HS-27A (cell line): ENCODE data around the gene KLLN.
"Not testable (repeated sequence)": the region's sequence is repeated elsewhere in the genome, so short reads cannot be mapped to it uniquely, and the experiment has no call there.

Experiments used
- DNase-seq: peaks from one replicate; pipeline ENCODE4 v3.0.0-alpha.2; 2012; ENCODE audit warnings: low read depth, missing footprints

Gene KLLN

GRCh38 chr10:87866412-87866974 is 3.2 kb upstream of the KLLN start:
- DNase-seq, result no peak

DNA sequence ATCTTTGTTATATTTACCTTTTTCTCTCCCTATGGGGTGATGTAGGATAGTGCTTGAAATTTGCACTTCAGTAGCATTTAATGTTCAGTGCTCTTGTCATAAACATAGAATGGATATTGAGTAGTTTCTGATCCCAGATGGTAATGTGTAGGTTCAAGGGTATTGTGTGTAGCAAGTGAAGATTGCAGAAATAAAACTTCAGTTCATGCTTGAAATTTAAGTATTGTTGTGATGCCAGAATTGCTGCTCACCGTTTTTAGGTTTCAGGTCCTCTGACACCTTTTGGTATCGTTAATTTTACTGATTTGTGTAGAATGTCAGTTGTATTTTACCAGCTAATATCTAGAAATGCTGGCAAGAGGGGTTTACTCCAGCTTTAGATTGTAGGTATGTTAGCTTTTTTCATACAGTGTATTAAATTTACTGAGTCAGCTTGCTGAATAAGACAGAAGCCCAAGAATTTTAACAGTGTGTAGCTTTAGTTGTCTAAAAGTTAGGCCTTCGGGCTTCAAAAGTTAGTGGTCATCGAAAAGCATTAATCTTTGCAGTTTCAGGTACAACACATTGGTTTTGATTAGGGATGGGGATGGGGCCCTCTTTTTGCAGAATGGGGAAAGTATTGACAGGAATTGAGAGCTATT is 2.0 kb upstream of the KLLN start:
- DNase-seq, result no peak

DNA sequence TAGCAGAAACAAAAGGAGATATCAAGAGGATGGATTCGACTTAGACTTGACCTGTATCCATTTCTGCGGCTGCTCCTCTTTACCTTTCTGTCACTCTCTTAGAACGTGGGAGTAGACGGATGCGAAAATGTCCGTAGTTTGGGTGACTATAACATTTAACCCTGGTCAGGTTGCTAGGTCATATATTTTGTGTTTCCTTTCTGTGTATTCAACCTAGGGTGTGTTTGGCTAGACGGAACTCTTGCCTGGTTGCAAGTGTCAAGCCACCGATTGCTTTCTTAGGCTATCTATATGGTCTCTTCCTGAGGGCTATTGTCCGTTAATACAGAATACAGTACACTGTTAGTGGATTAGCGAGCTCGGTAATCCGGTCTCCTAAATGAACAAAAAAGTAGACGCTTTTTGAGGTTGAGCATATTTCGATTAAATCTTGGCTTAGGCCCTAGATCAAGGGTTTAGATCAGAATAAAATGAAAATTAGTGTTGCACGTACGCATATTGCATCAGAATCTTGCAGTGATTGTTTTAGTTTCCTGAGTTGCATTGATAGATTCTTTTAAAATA is 1.2 kb upstream of the KLLN start:
- no peak for DNase-seq

DNA sequence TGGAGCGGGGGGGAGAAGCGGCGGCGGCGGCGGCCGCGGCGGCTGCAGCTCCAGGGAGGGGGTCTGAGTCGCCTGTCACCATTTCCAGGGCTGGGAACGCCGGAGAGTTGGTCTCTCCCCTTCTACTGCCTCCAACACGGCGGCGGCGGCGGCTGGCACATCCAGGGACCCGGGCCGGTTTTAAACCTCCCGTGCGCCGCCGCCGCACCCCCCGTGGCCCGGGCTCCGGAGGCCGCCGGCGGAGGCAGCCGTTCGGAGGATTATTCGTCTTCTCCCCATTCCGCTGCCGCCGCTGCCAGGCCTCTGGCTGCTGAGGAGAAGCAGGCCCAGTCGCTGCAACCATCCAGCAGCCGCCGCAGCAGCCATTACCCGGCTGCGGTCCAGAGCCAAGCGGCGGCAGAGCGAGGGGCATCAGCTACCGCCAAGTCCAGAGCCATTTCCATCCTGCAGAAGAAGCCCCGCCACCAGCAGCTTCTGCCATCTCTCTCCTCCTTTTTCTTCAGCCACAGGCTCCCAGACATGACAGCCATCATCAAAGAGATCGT is 690 bp upstream of the KLLN start:
- DNase-seq, result not testable (repeated sequence)

DNA sequence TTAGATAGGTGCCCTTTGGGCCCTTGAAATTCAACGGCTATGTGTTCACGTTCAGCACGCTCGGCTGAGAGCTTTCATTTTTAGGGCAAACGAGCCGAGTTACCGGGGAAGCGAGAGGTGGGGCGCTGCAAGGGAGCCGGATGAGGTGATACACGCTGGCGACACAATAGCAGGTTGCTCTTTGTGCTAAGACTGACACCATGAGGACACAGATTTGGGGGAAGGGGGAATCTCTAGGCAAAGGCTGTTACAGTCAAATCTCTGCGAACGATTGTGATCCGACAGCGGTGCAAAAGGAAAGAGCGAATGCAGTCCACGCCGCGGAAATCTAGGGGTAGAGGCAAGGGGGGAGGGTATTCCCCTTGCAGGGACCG is 667 bp downstream of the KLLN start:
- no peak for DNase-seq

DNA sequence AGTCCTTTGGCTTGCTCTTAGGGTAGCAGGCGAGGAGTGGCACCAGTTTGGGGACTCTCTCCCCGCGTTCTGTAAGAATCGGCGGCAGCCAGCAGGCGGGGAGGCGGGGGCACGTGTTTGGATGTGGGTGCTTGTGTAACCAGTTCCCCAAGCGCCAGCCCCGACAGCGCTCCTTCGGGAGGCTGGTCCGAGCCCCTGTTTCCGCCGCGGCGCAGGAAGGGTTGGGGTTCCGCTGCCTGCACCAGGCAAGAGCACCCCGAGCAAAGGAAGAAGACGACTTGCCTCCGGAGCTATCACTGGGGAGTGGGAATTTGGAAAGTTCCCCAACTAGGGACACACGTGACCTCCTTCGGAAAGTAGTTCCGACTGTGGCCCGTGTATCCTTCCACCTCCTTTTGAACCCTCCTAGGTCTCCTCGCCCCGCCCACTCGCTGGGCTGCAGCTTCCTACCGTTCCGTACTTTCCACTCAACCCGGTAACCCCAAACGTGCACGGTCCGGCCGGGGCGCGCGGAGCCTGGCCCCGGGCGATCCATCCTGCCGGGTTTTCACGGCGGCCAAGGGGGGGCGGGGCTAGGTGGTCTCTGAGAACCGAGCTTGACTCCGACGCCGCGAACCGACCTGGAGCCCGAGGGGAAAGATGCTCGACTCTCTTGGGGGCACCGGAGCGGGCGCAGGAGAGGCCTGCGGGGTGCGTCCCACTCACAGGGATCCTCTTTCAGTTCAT is 1.2 kb downstream of the KLLN start:
- DNase-seq, result peak; percentile 80

DNA sequence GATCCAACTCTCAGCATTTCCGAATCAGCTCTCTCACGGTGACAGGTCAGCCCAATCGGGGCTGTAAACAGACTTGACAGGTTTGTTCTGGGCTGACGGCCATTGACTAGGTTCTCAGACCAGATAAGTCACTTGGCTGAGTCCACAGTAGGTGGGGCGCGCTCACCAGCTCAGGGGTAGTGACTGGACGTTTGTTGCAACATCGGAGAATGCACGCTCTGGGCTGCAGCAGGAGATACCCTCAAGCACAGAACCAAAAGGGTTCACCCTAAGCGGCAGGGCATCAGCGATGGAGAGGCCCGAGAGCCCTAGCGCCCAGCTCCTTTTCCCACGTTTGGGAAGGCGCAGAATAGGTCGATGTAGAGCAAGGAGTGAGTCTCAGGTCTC is 1.8 kb downstream of the KLLN start:
- no peak for DNase-seq

DNA sequence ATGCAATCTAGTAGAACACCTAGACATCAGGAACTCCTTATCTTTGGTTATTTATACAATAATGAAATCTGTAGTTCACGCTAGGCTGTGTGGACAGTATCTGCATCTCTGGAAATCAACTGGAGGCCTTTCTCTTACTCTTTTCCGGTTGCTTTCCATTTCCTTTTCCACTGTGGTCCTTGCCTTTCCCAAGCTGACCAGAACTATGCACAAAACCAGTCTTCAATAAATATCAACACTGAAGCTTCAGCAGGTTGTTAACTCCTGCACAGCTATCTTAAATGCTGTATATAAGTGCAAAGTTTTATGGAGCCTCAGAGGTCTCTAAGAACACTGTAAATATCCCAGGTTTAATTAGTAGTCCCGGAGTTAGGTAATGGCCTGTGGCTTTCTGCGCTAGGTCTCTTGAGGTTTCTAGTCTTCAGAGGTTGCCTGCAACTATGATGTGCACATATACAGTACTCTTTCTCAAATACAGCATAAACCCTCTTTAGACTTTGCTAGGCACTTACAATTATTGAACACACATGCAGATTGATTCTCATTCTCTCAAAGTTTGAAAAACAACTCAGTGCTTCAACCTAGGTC is 2.4 kb downstream of the KLLN start:
- no peak for DNase-seq

DNA sequence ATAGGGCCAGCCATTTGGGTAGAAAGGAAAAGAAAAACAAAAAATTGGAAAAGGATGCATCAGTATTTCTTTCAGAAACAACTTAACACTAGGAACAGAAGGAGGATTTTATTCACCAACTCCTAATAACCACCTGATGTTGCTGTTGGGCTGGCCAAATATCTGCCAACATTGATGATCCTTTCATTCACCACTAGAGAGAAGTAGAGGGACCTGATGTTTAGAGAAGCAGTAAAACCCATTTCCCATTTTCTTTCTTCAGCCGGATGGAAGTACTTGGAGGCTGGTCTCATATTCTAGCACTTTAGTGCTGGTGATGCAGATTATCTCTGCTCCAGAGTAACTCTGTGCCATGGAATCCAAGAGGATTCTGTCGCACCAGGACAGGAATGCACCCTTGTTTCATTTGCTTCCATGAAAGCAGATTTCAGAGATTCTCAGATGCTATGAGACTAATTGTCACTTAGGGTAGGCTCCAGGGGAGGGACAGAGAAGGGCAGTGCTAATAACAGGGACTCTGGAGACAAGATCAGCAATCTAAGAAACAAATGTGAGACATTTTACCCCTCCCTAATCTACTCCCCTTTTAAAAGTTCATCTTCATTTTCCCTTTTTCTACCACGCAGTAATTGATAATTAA is 3.1 kb downstream of the KLLN start:
- no peak for DNase-seq

DNA sequence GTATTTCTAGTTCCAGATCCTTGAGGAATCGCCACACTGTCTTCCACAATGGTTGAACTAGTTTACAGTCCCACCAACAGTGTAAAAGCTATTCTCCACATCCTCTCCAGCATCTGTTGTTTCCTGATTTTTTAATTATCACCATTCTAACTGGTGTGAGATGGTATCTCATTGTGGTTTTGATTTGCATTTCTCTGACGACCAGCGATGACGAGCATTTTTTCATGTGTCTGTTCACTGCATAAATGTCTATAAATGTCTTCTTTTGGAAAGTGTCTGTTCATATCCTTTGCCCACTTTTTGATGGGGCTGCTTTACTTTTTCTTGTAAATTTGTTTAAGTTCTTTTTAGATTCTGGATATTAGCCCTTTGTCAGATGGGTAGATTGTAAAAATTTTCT is 7.7 kb downstream of the KLLN start:
- DNase-seq, result not testable (repeated sequence)

- not testable (repeated sequence) for DNase-seq
These were observed 8.1 kb downstream of the KLLN start for GRCh38 chr10:87855247-87855646.

DNA sequence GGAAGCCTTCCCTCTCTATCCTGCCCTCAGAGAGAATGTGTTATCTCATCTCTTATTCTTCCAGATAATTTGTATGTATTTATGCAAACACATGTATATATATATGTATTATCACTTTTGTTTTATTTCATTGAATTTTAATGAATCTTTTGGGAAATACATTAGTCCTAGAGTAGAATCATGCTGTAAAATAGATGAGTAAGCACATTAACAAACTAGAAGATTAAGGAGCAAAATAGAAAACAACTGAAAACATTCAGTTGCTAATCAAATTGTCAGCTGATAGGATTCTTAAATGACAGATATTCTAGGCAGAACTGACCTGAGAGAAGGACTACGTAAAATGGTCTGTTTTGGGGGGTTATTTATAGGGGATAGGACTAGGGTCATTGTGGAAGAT is 11.2 kb downstream of the KLLN start:
- no peak for DNase-seq

- DNase-seq, result no peak
These were observed 12.6 kb downstream of the KLLN start for GRCh38 chr10:87850742-87851205.

DNA sequence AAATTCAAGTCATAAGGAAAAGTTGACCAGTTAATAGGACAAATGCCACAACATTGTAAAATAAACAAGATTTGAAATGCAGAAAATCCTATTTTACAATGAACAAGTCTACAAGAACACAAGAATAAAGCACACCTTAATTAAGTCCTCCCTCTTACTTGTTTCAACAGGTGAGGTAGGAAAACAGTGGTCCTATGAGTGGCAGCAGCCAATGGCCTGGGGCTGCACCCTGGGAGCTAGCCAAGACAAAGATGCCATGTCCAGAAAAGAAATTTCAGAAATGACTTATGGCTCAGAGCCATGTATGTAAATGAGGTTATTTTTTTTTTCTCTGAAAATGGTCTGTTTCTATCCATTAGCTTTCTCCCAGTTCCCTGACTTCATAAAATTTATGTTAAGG is 14.3 kb downstream of the KLLN start:
- no peak for DNase-seq

DNA sequence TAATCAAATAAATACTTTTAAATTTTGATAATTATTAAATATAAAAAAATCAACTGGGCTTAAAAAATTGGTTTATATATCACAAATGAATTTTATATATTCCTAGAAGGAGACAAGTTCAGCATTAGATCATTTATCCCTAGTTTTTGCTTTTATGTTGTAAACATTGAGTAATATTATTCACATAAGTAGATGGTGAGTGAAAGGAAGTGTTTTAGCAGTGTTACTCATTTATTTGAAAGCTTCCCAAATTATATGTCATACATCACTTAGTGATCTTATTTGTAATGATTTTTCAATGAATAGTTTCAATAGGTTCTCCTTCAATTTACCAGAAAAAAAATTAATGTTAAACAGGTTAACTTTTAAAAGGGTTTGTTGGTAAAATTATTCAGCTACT is 15.8 kb downstream of the KLLN start:
- no peak for DNase-seq

DNA sequence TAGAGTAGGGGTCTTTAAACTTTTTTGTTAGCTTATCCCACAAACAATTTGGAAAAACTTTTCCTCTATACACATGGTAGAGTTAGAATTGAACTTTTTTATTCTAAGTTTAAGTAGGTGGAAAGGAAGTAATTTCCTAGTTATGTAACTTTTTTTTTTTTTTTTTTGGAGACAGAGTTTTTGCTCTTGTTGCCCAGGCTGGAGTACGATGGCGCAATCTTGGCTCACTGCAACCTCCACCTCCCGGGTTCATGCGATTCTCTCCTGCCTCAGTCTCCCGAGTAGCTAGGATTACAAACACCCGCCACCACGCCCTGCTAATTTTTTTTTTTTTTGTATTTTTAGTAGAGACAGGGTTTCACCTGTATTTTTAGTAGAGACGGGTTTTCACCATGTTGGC is 16.6 kb downstream of the KLLN start:
- not testable (repeated sequence) for DNase-seq

DNA sequence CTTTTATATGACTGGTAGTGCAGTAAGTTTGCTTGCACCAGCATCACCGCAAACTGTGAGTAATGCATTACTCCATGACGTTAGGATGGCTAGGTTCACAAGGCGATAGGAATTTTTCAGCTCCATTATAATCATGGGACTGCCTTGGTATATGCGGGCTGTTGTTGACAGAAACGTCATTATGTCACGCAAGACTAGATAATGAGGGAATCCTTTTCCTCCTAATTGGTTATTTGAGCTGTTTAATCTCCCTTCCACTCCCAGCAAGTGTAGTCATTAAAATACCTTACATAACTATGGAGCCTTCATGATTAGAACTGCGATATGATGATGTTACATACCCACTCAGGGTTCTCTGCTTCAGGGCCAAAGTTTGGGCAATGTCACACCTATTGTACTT is 17.3 kb downstream of the KLLN start:
- no peak for DNase-seq

DNA sequence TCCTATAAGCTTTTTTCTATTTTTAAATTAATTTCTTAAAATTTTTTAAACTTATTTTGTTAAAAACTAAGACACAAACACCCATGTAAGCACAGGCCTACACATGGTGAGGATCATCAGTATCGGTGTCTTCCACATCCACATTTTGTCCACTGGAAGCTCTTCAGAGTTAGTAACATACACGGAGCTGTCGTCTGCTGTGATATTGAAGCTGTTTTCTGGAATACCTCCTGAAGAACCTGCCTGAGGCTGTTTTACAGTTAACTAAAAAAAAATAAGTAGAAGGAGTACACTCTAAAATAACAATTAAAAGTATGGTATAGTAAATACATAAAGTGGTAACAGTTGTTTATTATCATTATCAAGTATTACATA is 17.7 kb downstream of the KLLN start:
- DNase-seq, result no peak

DNA sequence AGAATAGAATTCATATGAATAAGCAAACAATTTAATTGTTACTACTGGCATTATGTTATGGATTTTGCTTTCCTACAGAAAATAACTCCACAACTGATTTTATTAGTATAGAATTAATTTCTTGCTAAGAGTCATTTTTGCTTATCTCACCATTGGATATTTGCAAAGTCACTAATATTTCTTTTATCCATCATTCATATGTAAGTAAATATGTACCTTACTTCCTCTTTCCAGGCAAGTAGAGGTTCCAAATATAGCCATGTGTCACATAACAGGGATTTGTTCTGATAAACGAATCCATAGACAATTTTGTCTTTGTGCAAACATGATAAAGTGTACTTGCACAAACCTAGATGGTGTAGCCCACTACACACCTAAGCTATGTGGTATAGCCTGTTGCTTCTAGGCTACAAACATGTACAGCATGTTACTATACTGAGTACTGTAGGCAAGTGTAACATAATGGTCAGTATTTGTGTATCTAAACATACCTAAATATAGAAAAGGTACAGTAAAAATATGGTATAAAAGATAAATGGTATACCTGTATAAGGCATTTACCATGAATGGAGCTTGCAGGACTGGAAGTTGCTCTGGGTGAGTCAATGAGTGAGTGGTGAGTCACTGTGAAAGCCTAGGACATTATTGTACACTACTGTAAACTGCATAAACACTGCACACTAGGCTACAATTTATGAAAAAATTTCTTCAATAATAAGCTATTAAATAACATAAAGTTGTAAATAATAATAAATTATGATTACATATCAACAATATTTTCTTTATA is 18.3 kb downstream of the KLLN start:
- DNase-seq, result no peak

DNA sequence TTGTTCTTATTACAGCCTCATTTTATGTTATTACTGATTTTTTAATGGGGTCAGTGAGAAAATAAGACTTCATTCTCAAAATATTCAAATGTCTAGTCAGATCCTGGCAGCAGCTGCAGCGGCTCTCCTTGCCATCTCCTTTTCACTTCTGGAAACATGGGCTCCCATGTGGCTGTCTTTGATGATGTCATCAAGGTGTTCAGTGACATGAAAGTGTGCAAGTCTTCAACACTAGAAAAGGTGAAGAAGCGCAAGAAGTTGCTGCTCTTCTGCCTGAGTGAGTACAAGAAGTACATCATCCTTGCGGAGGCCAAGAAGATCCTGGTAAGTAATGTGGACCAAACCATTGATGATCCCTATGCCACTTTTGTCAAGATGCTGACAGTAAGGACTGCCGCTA is 19.6 kb downstream of the KLLN start:
- no peak for DNase-seq

GRCh38 chr10:87842776-87843497 is 20.4 kb downstream of the KLLN start:
- DNase-seq, result no peak
